HEK293 (cell line): ENCODE measurements around the gene PSEN1.

Source experiments
- CTCF ChIA-PET: fragments of 350-600 bp; formaldehyde crosslinking; extraction: SDS; loops from one replicate; lab custom pipeline; 2021; ENCODE audit warnings: antibody characterized with exemption; lab: Yijun Ruan, JAX
- POLR2A ChIA-PET: fragments of 300-600 bp; formaldehyde crosslinking; extraction: SDS; loops from one replicate; lab custom pipeline; 2020; ENCODE audit warnings: antibody characterized with exemption, inconsistent platforms; lab: Yijun Ruan, JAX
- H3K27ac ChIP-seq: fragments of 200-500 bp; sonication (Bioruptor generic); 2 replicates; pipeline ENCODE4 v1.5.1; 2014; ENCODE audit warnings: low read depth, low read length, control low read depth, inconsistent platforms; ENCODE audit errors: extremely low read depth
- H3K36me3 ChIP-seq, 2 experiments: fragments of 200-500 bp in 1 of 2; sonication (Bioruptor generic) in 1 of 2; 1 replicate in 1 of 2; 2 replicates in 1 of 2; pipeline ENCODE4 v1.5.1; 2014 to 2017; ENCODE audit warnings: inconsistent platforms in 2 of 2, low read length in 2 of 2; ENCODE audit not compliant: control insufficient read depth in 2 of 2, insufficient read depth in 1 of 2
- H3K4me1 ChIP-seq: fragments of 200-500 bp; sonication (Bioruptor generic); 2 replicates; pipeline ENCODE4 v1.5.1; 2014; ENCODE audit warnings: mild to moderate bottlenecking, low read length, inconsistent platforms; ENCODE audit not compliant: control insufficient read depth, insufficient read depth
- H3K4me3 ChIP-seq: 2 replicates; pipeline ENCODE4 v1.5.1; 2011; ENCODE audit warnings: low read depth, mild to moderate bottlenecking, control low read depth, low read length, moderate library complexity
- H3K9me3 ChIP-seq: fragments of 200-500 bp; sonication (Bioruptor generic); 2 replicates; pipeline ENCODE4 v1.5.1; 2014; ENCODE audit warnings: low read depth, low read length, inconsistent platforms; ENCODE audit not compliant: control insufficient read depth, insufficient read depth
- HOXA7 ChIP-seq: sonication (generic); formaldehyde crosslinking; IDR thresholded peaks from 2 replicates; pipeline ENCODE4 v1.8.1; 2022; ENCODE audit warnings: missing genetic modification reagents, borderline replicate concordance
- KLF8 ChIP-seq: fragments of 450-650 bp; formaldehyde crosslinking; IDR thresholded peaks from 2 replicates; pipeline ENCODE4 v1.5.1; 2016; ENCODE audit warnings: missing biosample characterization, missing genetic modification characterization
- ZNF830 ChIP-seq: fragments of 450-650 bp; IDR thresholded peaks from 2 replicates; pipeline ENCODE4 v1.5.0; 2018; ENCODE audit warnings: missing biosample characterization, missing genetic modification characterization, low read depth, mild to moderate bottlenecking, moderate library complexity
- TF ChIP-seq, protein P1 (sequence below): fragments of 450-650 bp; formaldehyde crosslinking; IDR thresholded peaks from 2 replicates; pipeline ENCODE4 v1.5.1; 2016; ENCODE audit warnings: missing biosample characterization, missing genetic modification characterization
- TF ChIP-seq, protein P2 (sequence below): fragments of 450-650 bp; formaldehyde crosslinking; conservative IDR thresholded peaks from 2 replicates; pipeline ENCODE4 v1.5.1; 2016; ENCODE audit warnings: low read depth, missing biosample characterization, missing genetic modification characterization
- TF ChIP-seq, protein P3 (sequence below): fragments of 450-650 bp; formaldehyde crosslinking; IDR thresholded peaks from 2 replicates; pipeline ENCODE4 v1.5.1; 2016; ENCODE audit warnings: missing biosample characterization, missing genetic modification characterization
- TF ChIP-seq, protein P4 (sequence below): fragments of 450-650 bp; formaldehyde crosslinking; IDR thresholded peaks from 2 replicates; pipeline ENCODE4; 2016; ENCODE audit warnings: missing biosample characterization, missing genetic modification characterization
- TF ChIP-seq, protein P5 (sequence below): fragments of 450-650 bp; formaldehyde crosslinking; IDR thresholded peaks from 2 replicates; pipeline ENCODE4 v1.5.1; 2016; ENCODE audit warnings: missing biosample characterization, missing genetic modification characterization

Gene PSEN1

DNA sequence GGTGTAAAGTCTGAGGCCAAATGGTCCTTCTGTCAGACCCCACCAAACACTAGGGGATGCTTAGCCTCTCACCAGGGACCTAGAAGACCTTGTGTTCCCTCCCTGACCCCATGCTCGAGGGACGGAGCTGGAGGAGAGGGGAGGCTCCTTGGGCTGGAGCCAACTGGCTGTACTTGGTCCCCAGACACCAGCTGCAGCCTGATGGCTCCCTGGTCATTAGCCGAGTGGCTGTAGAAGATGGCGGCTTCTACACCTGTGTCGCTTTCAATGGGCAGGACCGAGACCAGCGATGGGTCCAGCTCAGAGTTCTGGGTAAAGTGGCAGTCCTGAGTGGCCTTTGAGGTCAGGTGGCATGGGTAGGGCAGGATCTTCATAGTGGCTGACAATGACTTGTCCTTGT is 130.0 kb downstream of the PSEN1 start (continued):
- TF ChIP-seq, protein P1, sequence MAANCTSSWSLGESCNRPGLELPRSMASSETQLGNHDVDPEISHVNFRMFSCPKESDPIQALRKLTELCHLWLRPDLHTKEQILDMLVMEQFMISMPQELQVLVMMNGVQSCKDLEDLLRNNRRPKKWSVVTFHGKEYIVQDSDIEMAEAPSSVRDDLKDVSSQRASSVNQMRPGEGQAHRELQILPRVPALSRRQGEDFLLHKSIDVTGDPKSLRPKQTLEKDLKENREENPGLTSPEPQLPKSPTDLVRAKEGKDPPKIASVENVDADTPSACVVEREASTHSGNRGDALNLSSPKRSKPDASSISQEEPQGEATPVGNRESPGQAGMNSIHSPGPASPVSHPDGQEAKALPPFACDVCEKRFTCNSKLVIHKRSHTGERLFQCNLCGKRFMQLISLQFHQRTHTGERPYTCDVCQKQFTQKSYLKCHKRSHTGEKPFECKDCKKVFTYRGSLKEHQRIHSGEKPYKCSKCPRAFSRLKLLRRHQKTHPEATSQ = no peak
- no peak for TF ChIP-seq HOXA7 (CRISPR knock-in tag)
- TF ChIP-seq, protein P2, sequence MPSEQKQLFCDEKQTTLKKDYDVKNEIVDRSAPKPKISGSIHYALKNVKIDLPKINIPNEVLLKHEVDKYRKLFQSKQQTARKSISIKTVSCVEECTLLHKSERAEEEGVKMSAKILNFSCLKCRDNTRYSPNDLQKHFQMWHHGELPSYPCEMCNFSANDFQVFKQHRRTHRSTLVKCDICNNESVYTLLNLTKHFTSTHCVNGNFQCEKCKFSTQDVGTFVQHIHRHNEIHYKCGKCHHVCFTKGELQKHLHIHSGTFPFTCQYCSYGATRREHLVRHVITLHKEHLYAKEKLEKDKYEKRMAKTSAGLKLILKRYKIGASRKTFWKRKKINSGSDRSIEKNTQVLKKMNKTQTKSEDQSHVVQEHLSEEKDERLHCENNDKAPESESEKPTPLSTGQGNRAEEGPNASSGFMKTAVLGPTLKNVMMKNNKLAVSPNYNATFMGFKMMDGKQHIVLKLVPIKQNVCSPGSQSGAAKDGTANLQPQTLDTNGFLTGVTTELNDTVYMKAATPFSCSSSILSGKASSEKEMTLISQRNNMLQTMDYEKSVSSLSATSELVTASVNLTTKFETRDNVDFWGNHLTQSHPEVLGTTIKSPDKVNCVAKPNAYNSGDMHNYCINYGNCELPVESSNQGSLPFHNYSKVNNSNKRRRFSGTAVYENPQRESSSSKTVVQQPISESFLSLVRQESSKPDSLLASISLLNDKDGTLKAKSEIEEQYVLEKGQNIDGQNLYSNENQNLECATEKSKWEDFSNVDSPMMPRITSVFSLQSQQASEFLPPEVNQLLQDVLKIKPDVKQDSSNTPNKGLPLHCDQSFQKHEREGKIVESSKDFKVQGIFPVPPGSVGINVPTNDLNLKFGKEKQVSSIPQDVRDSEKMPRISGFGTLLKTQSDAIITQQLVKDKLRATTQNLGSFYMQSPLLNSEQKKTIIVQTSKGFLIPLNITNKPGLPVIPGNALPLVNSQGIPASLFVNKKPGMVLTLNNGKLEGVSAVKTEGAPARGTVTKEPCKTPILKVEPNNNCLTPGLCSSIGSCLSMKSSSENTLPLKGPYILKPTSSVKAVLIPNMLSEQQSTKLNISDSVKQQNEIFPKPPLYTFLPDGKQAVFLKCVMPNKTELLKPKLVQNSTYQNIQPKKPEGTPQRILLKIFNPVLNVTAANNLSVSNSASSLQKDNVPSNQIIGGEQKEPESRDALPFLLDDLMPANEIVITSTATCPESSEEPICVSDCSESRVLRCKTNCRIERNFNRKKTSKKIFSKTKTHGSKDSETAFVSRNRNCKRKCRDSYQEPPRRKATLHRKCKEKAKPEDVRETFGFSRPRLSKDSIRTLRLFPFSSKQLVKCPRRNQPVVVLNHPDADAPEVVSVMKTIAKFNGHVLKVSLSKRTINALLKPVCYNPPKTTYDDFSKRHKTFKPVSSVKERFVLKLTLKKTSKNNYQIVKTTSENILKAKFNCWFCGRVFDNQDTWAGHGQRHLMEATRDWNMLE (tag by site-specific recombination) = no peak
- TF ChIP-seq ZNF830 (tag by site-specific recombination) = no peak
- no peak for TF ChIP-seq KLF8 (tag by site-specific recombination)
- TF ChIP-seq, protein P3, sequence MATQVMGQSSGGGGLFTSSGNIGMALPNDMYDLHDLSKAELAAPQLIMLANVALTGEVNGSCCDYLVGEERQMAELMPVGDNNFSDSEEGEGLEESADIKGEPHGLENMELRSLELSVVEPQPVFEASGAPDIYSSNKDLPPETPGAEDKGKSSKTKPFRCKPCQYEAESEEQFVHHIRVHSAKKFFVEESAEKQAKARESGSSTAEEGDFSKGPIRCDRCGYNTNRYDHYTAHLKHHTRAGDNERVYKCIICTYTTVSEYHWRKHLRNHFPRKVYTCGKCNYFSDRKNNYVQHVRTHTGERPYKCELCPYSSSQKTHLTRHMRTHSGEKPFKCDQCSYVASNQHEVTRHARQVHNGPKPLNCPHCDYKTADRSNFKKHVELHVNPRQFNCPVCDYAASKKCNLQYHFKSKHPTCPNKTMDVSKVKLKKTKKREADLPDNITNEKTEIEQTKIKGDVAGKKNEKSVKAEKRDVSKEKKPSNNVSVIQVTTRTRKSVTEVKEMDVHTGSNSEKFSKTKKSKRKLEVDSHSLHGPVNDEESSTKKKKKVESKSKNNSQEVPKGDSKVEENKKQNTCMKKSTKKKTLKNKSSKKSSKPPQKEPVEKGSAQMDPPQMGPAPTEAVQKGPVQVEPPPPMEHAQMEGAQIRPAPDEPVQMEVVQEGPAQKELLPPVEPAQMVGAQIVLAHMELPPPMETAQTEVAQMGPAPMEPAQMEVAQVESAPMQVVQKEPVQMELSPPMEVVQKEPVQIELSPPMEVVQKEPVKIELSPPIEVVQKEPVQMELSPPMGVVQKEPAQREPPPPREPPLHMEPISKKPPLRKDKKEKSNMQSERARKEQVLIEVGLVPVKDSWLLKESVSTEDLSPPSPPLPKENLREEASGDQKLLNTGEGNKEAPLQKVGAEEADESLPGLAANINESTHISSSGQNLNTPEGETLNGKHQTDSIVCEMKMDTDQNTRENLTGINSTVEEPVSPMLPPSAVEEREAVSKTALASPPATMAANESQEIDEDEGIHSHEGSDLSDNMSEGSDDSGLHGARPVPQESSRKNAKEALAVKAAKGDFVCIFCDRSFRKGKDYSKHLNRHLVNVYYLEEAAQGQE (tag by site-specific recombination) = no peak

DNA sequence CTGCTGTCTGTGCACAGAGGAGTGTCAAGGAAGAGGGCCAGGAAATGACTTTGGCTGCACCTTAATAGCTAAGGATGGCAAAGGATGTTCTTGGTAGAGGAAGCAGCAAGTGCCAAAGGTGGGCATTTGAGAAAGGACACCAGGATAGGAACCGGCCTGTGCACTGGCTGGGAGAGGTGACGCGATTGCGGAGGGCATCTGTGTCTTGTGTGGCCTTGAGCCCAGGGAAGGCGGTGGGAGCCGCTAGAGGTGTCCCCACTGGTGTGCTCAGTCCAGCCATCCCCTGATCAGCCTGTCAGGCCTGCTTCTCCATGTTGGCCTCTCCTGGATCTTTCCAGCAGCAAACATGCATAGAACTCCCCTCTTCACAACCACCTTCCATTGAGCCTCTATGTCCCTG is 131.2 kb downstream of the PSEN1 start:
- ChIA-PET POLR2A (no interaction called here), CTCF (no interaction called here)
- Histone ChIP-seq H3K27ac (no peak overlapping the region), H3K4me1 (no peaks in the 10 kb centered on the region), H3K36me3 (peaks cover 0 to 2% of the 10 kb centered on the region in 2 experiments; a peak in 2 of 3 replicates), H3K4me3 (no peak overlapping the region), H3K9me3 (no peaks in the 10 kb centered on the region)
- TF ChIP-seq, protein P4, sequence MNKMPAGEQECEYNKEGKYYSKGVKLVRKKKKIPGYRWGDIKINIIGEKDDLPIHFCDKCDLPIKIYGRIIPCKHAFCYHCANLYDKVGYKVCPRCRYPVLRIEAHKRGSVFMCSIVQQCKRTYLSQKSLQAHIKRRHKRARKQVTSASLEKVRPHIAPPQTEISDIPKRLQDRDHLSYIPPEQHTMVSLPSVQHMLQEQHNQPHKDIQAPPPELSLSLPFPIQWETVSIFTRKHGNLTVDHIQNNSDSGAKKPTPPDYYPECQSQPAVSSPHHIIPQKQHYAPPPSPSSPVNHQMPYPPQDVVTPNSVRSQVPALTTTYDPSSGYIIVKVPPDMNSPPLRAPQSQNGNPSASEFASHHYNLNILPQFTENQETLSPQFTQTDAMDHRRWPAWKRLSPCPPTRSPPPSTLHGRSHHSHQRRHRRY (tag by site-specific recombination) = no peak
- TF ChIP-seq, protein P5, sequence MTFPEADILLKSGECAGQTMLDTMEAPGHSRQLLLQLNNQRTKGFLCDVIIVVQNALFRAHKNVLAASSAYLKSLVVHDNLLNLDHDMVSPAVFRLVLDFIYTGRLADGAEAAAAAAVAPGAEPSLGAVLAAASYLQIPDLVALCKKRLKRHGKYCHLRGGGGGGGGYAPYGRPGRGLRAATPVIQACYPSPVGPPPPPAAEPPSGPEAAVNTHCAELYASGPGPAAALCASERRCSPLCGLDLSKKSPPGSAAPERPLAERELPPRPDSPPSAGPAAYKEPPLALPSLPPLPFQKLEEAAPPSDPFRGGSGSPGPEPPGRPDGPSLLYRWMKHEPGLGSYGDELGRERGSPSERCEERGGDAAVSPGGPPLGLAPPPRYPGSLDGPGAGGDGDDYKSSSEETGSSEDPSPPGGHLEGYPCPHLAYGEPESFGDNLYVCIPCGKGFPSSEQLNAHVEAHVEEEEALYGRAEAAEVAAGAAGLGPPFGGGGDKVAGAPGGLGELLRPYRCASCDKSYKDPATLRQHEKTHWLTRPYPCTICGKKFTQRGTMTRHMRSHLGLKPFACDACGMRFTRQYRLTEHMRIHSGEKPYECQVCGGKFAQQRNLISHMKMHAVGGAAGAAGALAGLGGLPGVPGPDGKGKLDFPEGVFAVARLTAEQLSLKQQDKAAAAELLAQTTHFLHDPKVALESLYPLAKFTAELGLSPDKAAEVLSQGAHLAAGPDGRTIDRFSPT (tag by site-specific recombination) = no peak
